K562 (cell line): ENCODE results near the gene KITLG.

Experiments
- ARNT ChIP-seq, 2 experiments: fragments of 450-650 bp; IDR thresholded peaks; 2 replicates each; pipeline ENCODE4 v1.6.1; 2016; ENCODE audit warnings: mild to moderate bottlenecking in 1 of 2
- KDM1A ChIP-seq, 2 experiments: fragments of 450-650 bp; IDR thresholded peaks; 2 replicates each; pipeline ENCODE4 v1.6.1; 2016; ENCODE audit warnings: mild to moderate bottlenecking in 2 of 2
- PCBP1 ChIP-seq: fragments of 200-400 bp; formaldehyde crosslinking; IDR thresholded peaks from 2 replicates; pipeline ENCODE4 v1.6.1; 2018; ENCODE audit warnings: mild to moderate bottlenecking, low read depth, low read length; ENCODE audit not compliant: poor library complexity, severe bottlenecking
- POLR2A ChIP-seq: fragments of 450-650 bp; conservative IDR thresholded peaks from 2 replicates; pipeline ENCODE4 v1.6.1; 2016
- RBBP5 ChIP-seq: fragments of 200-600 bp; sonication (generic); IDR thresholded peaks from 2 replicates; pipeline ENCODE4 v1.6.1; 2012; ENCODE audit warnings: borderline replicate concordance, mild to moderate bottlenecking, low read length, control low read depth, inconsistent platforms; ENCODE audit not compliant: insufficient read depth, poor library complexity, severe bottlenecking
- RBM22 ChIP-seq: fragments of 200-400 bp; formaldehyde crosslinking; IDR thresholded peaks from 2 replicates; pipeline ENCODE4 v1.6.1; 2018; ENCODE audit warnings: low read length, low read depth; ENCODE audit not compliant: poor library complexity, severe bottlenecking
- ZKSCAN1 ChIP-seq: fragments of 150-350 bp; IDR thresholded peaks from 2 replicates; pipeline ENCODE4 v1.6.1; 2016; ENCODE audit warnings: low read depth, low read length
- ZNF124 ChIP-seq: sonication (generic); formaldehyde crosslinking; IDR thresholded peaks from 2 replicates; pipeline ENCODE4 v1.8.1; 2022; ENCODE audit warnings: missing genetic modification reagents
- ZNF551 ChIP-seq: fragments of 250-450 bp; sonication (Bioruptor Pico); IDR thresholded peaks from 2 replicates; pipeline ENCODE4 v1.5.0; 2021; ENCODE audit warnings: mild to moderate bottlenecking, moderate library complexity
- TF ChIP-seq, protein P1 (sequence below), 3 experiments: IDR thresholded peaks in 2 of 3; conservative IDR thresholded peaks in 1 of 3; 2 replicates each; pipeline ENCODE4 v1.5.1; 2011 to 2012; ENCODE audit warnings: low read length in 3 of 3, mild to moderate bottlenecking in 3 of 3, control low read depth in 2 of 3, improper control_type of control experiment in 1 of 3, inconsistent platforms in 1 of 3, low read depth in 1 of 3, mixed read lengths in 1 of 3, moderate library complexity in 1 of 3; ENCODE audit not compliant: insufficient read depth in 2 of 3
- TF ChIP-seq, protein P2 (sequence below): sonication (generic); formaldehyde crosslinking; IDR thresholded peaks from 2 replicates; pipeline ENCODE4 v1.8.1; 2023; ENCODE audit warnings: mild to moderate bottlenecking, missing genetic modification reagents, moderate library complexity

DNA sequence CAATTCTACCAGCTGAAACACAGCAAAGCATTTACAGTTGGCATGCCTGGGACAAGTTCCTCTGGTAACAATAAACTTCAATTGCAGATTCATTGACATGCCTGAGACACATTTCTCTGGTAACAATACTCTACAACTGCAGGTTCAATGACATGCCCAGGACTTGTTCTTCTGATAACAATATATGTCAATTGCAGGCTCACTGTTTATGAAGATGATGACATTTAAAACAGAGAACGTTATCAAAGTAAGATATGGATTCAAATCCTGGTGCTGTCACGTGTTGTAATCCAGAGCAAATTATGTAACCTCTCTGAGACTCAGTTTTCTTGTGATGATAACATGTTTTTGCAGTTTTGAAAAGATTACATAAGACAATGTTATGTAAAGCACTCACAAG is 20.5 kb downstream of the KITLG start:
- TF ChIP-seq POLR2A (no peak), RBBP5 (no peak), PCBP1 (no peak), ZNF124 (CRISPR knock-in tag) (no peak), ZNF551 (CRISPR knock-in tag) (no peak), ZKSCAN1 (no peak), RBM22 (no peak), ARNT (IDR thresholded peaks at IDR 0.05) (no peak), KDM1A (IDR thresholded peaks at IDR 0.05) (no peak)
- TF ChIP-seq, protein P1, sequence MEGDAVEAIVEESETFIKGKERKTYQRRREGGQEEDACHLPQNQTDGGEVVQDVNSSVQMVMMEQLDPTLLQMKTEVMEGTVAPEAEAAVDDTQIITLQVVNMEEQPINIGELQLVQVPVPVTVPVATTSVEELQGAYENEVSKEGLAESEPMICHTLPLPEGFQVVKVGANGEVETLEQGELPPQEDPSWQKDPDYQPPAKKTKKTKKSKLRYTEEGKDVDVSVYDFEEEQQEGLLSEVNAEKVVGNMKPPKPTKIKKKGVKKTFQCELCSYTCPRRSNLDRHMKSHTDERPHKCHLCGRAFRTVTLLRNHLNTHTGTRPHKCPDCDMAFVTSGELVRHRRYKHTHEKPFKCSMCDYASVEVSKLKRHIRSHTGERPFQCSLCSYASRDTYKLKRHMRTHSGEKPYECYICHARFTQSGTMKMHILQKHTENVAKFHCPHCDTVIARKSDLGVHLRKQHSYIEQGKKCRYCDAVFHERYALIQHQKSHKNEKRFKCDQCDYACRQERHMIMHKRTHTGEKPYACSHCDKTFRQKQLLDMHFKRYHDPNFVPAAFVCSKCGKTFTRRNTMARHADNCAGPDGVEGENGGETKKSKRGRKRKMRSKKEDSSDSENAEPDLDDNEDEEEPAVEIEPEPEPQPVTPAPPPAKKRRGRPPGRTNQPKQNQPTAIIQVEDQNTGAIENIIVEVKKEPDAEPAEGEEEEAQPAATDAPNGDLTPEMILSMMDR (IDR thresholded peaks at IDR 0.05 in 2 of 3, conservative IDR thresholded peaks at IDR 0.05 in 1 of 3; ENCODE audit: insufficient read depth in 2 of 3, low read depth in 1 of 3, low read length in 3 of 3), result no peak
- TF ChIP-seq, protein P2, sequence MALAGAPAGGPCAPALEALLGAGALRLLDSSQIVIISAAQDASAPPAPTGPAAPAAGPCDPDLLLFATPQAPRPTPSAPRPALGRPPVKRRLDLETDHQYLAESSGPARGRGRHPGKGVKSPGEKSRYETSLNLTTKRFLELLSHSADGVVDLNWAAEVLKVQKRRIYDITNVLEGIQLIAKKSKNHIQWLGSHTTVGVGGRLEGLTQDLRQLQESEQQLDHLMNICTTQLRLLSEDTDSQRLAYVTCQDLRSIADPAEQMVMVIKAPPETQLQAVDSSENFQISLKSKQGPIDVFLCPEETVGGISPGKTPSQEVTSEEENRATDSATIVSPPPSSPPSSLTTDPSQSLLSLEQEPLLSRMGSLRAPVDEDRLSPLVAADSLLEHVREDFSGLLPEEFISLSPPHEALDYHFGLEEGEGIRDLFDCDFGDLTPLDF, result no peak
